ENCODE results near the gene THSD1.
"Not testable (repeated sequence)": the region's sequence is repeated elsewhere in the genome, so short reads cannot be mapped to it uniquely, and the experiment has no call there.

The THSD1 gene

DNA sequence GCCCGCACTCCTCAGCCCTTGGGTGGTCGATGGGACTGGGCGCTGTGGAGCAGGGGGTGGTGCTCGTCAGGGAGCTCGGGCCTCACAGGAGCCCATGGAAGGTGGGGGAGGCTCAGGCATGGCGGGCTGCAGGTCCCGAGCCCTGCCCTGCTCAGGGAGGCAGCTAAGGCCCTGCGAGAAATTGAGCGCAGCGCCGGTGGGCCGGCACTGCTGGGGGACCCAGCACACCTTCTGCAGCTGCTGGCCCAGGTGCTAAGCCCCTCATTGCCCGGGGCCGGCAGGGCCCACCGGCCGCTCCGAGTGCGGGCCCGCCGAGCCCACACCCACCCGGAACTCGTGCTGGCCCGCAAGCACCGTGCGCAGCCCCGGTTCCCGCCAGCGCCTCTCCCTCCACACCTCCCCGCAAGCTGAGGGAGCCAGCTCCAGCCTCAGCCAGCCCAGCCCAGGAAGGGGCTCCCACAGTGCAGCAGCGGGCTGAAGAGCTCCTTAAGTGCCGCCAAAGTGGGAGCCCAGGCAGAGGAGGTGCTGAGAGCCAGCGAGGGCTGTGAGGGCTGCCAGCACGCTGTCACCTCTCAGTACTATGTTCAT lies 2.2 kb upstream of the THSD1 start:
- DNase-seq, result not testable (repeated sequence)

GRCh38 chr13:52407436-52407835 lies 1.5 kb upstream of the THSD1 start:
- DNase-seq, result not testable (repeated sequence)

DNA sequence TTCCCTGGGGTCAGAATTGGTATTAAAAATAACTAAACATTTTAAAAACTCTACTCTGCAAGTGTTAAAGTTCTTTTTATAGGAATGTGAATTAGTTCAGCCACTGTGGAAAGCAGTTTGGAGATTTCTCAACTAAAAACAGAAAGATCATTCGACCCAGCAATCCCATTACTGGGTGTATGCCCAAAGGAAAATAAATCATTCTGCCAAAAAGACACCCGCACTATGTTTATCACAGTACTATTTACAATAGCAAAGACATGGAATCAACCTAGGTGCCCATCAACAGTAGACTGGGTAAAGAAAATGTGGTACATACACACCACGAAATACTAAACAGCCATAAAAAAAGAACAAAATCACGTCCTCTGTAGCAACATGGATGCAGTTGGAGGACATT lies 657 bp upstream of the THSD1 start:
- DNase-seq, result no peak

GRCh38 chr13:52405369-52405766 lies 604 bp downstream of the THSD1 start:
- no peak for DNase-seq

DNA sequence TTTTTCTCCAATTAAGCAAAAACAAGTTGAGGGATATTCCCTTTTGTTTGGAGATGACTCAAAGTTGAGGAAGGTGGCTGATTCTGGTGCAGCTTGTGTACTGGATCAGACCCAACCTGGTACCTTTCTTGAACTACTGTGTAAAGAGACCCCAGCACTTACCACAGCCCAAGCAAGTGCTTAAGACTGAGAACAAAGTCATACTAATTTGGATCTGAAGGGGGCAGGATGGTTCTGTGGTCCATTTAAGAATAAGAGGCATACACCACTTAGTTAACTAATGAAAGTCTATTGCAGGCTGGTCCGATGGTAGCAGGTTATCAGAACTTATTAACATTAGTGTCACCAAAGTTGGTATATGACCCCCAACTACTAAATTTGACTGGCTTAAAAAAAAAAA lies 6.3 kb downstream of the THSD1 start:
- no peak for DNase-seq

GRCh38 chr13:52399046-52399445 lies 6.9 kb downstream of the THSD1 start:
- no peak for DNase-seq

DNA sequence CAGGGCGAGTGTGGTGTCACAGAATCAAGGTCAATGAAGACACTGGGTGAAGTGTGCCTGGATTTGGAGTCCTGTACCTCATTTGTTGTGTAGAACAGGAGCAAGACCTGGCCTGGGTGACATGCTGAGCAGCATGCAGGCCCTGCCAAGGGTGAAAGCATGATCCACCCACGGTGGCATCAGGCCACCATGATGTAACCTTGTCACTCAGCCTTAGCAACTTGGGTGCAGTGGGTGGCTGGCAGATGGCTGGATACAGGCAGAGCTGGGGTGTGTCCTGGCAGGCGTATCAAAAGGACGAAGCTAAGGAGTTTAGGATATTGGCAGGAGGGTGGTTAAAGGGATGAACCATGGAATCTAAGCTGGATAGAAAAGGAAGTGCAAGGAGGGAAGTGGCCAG lies 10.3 kb downstream of the THSD1 start:
- no peak for DNase-seq

GRCh38 chr13:52394586-52394985 lies 11.4 kb downstream of the THSD1 start:
- no peak for DNase-seq

DNA sequence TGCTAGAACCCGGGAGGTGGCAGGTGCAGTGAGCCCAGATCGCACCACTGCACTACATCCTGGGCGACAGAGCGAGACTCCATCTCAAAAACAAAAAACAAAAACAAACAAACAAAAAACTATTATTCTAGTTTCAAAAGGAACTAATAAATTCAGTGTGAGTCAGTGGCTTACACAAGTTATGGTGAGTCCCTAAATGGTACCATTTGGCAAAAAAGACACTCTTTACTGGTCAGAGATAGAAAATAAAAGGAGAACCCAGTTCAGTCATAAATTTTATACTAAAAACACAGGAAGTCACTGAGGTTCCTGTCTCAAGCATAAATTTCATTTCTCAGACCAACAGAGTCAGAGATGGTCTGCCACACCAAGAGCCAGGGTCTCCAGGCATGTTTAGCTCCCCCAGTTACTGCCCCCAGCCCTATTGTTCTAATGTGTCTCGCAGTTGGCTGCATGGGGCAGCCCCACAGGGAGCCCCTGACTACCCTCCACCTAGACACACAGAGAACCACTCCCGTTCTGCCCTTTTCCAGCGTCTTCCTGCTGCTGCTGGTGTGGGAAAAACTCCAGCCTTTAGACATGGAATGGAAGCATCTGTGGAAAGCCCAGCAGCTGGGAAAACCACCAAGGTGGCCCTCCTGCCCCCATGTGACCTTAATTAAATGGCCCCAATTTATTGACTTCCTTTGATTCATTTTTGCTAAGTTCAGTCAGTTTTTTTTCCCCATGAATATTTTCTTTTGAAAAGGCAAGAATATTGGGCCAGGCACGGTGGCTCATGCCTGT lies 12.2 kb downstream of the THSD1 start:
- DNase-seq, result no peak

GRCh38 chr13:52387721-52388120 lies 18.3 kb downstream of the THSD1 start:
- no peak for DNase-seq

- DNase-seq, result no peak
Observed at GRCh38 chr13:52385870-52386269, 20.1 kb downstream of the THSD1 start.

GRCh38 chr13:52383366-52383765 lies 22.6 kb downstream of the THSD1 start:
- no peak for DNase-seq

- no peak for DNase-seq
Observed at GRCh38 chr13:52378312-52378711, 27.7 kb downstream of the THSD1 start.

- DNase-seq, result no peak
Observed at GRCh38 chr13:52377898-52378297, 28.1 kb downstream of the THSD1 start.

- DNase-seq, result no peak
Observed at GRCh38 chr13:52374873-52375411, 31.0 kb downstream of the THSD1 start.

GRCh38 chr13:52374389-52374788 lies 31.6 kb downstream of the THSD1 start:
- no peak for DNase-seq

DNA sequence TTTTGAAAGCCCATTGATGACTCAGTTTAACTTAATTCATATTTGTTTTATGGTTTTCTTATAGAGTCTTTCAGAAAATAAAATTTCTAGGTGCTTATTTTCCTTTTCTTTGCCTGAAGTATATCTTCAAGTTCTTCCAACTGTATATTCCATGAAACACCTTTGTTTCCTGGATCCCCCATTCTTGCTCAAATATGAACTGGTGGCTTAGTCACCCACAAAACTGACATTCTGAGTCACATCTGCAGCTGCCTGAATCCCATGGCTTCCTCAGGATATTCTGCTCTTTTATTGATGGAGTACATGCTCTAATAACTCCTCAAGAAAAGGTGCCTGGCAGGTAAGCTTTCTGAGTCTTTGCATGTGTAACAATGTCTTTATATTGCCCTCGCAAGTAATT lies 32.7 kb downstream of the THSD1 start:
- DNase-seq, result not testable (repeated sequence)

DNA sequence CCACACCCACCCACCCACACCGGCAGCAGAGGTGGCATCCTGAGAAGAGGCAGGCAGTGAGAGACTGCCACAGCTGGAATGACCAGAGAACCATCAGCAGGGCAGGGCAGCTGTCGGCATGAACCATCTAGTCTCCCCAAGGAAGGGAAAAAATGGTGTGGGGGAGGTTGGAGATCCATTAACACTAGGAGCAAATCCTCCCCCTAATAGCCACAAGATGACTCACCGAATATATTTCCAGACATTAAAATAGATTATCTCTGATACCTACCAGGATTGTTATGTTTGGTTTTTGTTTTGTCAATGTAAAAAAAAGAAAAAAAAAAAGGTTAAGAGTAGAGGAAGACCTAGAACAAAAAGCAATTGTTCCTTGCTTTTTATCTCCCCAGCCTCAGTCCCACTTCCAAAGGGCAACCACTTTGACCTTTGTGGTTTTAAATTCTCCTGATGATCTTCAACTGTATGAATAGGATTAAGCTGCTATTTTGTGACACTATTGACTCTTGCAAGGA lies 34.2 kb downstream of the THSD1 start:
- DNase-seq, result no peak

DNA sequence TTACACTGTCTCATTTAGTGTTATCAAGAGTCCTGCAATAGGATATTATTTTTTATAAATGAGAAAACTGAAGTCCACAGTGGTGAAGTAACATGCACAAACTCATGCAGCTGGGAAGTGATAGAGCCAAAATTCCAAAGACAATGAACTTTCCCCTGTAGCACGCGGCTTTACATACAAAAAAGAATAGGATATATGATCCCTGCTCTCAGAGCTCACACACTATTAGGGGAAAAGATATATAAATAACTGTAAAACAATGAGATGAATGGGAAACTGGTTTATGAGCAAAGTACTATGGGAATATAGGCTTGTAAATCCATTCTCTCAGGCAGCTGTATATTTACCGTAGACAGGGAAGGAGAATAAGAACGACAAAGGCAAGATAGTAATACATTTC lies 39.7 kb downstream of the THSD1 start:
- no peak for DNase-seq

DNA sequence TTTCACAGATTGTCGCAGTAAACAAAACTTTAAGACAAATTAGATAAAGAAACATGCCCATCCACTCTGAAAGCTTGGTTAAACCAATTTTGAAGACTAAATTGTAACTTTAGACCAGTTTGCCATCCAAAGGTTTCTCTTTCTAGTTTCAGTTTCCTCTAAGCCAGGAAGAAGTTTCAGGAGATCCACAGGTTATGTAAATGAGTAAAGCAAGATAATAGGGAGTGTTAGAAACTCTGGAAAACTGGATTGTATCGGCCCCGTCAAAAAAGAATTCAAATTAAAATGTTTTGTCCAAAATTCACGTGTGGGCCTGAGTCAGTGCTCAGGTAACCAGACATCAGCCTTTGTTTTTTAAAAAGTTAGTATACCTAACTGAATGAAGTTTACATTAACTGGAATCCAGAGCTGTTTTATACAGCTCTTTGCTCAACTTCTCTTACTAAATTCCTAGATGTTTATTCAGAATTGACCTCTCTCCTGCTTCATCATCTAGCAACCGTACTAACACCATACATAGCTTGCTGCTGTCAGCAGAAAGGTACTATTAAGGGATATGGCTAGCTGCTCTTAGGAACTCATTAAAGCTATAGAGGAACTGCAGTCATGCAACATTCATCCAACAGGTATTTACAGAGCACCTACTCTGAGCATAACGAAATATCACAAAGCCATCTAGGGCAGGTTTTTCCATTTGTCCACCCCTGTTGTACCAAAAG lies 43.6 kb downstream of the THSD1 start:
- DNase-seq, result not testable (repeated sequence)

- no peak for DNase-seq
Observed at GRCh38 chr13:52361225-52361624, 44.7 kb downstream of the THSD1 start.

GRCh38 chr13:52359534-52359933 lies 46.4 kb downstream of the THSD1 start:
- no peak for DNase-seq

- DNase-seq, result no peak
Observed at GRCh38 chr13:52356327-52356726, 49.6 kb downstream of the THSD1 start.

- DNase-seq, result no peak
Observed at GRCh38 chr13:52353193-52353592, 52.8 kb downstream of the THSD1 start.

Measured in stimulated activated CD8-positive, alpha-beta memory T cell treated with anti-CD3 and anti-CD28 coated beads, Interleukin-4, amount 100 ng/mL, for 48 hours (primary cell).